ENCODE results near the gene LYSMD1. TPM values are rescaled to one million over a fixed set of nuclear protein-coding genes. Genes with fewer than 3 reads are reported as not detected.

The LYSMD1 gene
- total RNA-seq, 1 donor from 2014 or later: 11.4 TPM

DNA sequence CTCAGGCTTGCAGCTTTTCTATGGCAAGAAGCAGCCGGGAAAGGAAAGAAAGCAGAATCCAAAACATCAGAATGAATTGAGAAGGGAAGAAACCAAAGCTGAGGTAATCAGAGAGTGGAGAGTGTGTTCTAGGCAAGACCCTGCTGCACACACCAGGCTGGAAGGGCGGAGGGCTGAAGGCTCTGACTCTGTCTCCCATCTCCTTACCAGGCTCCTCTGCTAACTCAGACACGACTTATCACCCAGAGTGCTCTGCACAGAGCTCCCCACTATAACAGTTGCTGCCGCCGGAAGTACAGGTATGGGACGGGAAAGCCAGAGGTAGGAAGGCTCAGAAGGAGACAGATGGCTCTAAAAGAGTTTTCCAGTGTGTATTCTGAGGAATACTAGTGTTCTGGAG, 1.4 kb upstream of the LYSMD1 start:
- Mint-ChIP-seq H3K27ac (peak overlapping the region; percentile 98), H3K9me3 (no peaks in the 10 kb centered on the region), H3K4me1 (peaks cover 22% of the 10 kb centered on the region), H3K36me3 (peaks cover 8% of the 10 kb centered on the region), H3K4me3 (peak overlapping the region; percentile 98), H3K27me3 (ENCODE audit: low read depth) (peaks cover 2% of the 10 kb centered on the region)
- TF ChIP-seq, protein P1, sequence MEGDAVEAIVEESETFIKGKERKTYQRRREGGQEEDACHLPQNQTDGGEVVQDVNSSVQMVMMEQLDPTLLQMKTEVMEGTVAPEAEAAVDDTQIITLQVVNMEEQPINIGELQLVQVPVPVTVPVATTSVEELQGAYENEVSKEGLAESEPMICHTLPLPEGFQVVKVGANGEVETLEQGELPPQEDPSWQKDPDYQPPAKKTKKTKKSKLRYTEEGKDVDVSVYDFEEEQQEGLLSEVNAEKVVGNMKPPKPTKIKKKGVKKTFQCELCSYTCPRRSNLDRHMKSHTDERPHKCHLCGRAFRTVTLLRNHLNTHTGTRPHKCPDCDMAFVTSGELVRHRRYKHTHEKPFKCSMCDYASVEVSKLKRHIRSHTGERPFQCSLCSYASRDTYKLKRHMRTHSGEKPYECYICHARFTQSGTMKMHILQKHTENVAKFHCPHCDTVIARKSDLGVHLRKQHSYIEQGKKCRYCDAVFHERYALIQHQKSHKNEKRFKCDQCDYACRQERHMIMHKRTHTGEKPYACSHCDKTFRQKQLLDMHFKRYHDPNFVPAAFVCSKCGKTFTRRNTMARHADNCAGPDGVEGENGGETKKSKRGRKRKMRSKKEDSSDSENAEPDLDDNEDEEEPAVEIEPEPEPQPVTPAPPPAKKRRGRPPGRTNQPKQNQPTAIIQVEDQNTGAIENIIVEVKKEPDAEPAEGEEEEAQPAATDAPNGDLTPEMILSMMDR (IDR thresholded peaks at IDR 0.05; ENCODE audit: unreplicated experiment): no peak
- DNase-seq (ENCODE audit: low spot score in 2 of 2, unreplicated experiment in 2 of 2): no peak

DNA sequence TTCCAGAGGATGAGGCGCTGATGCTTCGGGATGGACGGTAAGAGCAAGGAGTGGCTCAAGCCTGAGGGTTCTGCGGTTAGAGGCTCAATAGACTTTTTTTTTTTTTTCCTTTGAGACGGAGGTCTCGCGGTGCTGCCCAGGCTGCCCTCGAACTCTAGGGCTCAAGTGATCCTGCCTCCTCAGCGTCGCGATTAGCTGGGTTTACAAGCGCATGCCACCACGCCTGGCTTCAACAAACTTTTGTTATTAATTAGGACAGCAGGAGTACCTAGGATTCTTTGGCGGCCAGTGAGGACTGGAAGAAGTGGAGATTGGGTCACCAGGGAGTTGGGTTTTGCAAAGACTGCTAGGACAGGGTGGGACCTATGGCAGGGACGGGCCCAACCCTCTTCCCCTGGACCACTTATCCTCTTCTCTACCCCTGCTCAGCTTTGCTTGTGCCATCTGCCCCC, 829 bp upstream of the LYSMD1 start:
- peaks cover 13% of the 10 kb centered on the region for H3K36me3 Mint-ChIP-seq
- DNase-seq (ENCODE audit: low spot score in 2 of 2, unreplicated experiment in 2 of 2): no peak
- H3K4me3 Mint-ChIP-seq: peak overlapping the region; percentile 98
- peaks cover 22% of the 10 kb centered on the region for H3K4me1 Mint-ChIP-seq
- peak overlapping the region; percentile 98 for H3K27ac Mint-ChIP-seq
- TF ChIP-seq, protein P1 (IDR thresholded peaks at IDR 0.05; ENCODE audit: unreplicated experiment): no peak
- H3K9me3 Mint-ChIP-seq: no peaks in the 10 kb centered on the region
- H3K27me3 Mint-ChIP-seq (ENCODE audit: low read depth): peaks cover 2% of the 10 kb centered on the region

DNA sequence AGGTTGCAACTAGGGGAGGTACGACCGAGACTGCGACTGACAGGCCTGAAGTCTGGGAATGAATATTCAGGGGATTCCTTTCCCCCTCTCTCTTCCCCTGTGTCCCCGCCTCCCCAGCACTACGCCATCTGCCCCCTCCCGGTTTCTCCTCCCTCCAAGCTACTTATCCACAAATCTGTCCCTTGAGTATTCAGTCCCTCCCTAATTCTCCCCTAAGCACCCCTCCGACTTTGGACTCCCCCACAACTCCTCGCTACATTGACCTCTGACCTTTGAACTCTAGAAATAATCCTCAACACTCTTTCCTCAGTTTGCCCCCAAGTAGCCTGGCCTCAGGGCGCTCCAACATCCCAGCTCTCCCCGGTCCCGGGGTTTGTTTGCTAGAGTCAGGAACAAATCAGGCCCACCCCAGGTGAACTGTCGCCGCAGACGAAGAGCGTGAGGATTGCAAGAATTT, 393 bp downstream of the LYSMD1 start:
- H3K4me3 Mint-ChIP-seq: peak overlapping the region; percentile 98
- H3K27ac Mint-ChIP-seq: peak overlapping the region; percentile 98
- DNase-seq (ENCODE audit: low spot score in 2 of 2, unreplicated experiment in 2 of 2): peak in 1 of 2 experiments; percentile 48
- H3K4me1 Mint-ChIP-seq: peaks cover 22% of the 10 kb centered on the region
- no peaks in the 10 kb centered on the region for H3K9me3 Mint-ChIP-seq
- TF ChIP-seq, protein P1 (IDR thresholded peaks at IDR 0.05; ENCODE audit: unreplicated experiment): no peak
- peaks cover 2% of the 10 kb centered on the region for H3K27me3 Mint-ChIP-seq (ENCODE audit: low read depth)
- H3K36me3 Mint-ChIP-seq: peaks cover 18% of the 10 kb centered on the region

DNA sequence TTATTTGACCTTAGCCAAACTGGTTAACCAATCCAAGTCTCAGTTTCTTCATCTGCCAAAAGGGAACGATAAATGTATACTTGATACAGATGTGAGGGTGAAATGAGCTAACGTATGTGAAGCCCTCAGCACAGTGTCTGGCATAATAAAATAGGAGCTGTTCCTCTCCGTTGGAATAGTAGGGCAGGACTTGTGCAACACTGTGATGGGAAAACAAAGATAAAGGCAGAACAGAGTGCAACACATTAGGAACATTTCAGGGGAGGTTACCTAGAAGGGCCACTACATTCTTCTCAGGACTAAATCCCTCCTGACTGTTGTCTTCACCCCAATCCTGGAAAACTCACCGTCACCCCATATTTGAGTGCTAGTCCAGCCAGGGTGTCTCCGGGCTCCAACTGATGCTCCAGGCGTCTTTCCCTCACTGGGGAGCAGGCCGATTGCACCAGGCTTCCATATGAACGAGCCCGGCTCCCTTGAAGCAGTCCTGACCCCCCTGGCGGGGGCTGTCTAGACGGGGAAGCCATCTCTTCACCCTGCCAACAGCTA, 896 bp downstream of the LYSMD1 start:
- peaks cover 22% of the 10 kb centered on the region for H3K4me1 Mint-ChIP-seq
- DNase-seq (ENCODE audit: low spot score in 2 of 2, unreplicated experiment in 2 of 2): no peak
- H3K27me3 Mint-ChIP-seq (ENCODE audit: low read depth): peaks cover 2% of the 10 kb centered on the region
- peak overlapping the region; percentile 98 for H3K4me3 Mint-ChIP-seq
- H3K36me3 Mint-ChIP-seq: peaks cover 16% of the 10 kb centered on the region
- TF ChIP-seq, protein P1 (IDR thresholded peaks at IDR 0.05; ENCODE audit: unreplicated experiment): no peak
- H3K27ac Mint-ChIP-seq: peak overlapping the region; percentile 98
- no peaks in the 10 kb centered on the region for H3K9me3 Mint-ChIP-seq

DNA sequence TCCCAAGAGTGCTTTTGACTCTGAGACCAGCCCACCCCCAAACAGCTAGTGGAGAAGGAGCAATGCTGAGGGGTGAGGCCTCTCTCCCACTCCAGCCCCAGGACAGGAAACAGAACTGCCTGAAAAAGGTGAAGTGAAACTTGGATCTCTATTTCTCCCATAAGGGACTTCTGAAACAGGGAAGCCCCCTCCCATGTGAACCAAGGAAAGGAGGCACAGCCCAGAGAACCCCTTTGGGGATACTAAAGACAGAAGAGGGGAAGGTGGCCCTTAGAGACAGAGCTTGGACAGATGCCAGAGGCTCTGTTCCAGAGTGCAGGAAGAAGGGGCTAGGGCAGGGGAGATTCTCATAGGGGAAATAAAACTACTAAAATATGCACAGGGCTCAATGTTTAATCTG, 6.3 kb downstream of the LYSMD1 start:
- Mint-ChIP-seq H3K4me1 (peaks cover 4% of the 10 kb centered on the region), H3K27me3 (ENCODE audit: low read depth) (no peaks in the 10 kb centered on the region), H3K27ac (no peak overlapping the region), H3K9me3 (no peaks in the 10 kb centered on the region), H3K4me3 (no peak overlapping the region), H3K36me3 (peaks cover 25% of the 10 kb centered on the region)
- DNase-seq (ENCODE audit: low spot score in 2 of 2, unreplicated experiment in 2 of 2): no peak
- TF ChIP-seq, protein P1 (IDR thresholded peaks at IDR 0.05; ENCODE audit: unreplicated experiment): no peak

Data from mesothelial cell of epicardium (in vitro differentiated cells).